SW 1271 (cell line): ENCODE data around the gene TPP1.

ENCODE experiments used
- DNase-seq, 2 experiments: peaks; one replicate each; lab custom pipeline; 2025; lab: John Stamatoyannopoulos, UW

The TPP1 gene

DNA sequence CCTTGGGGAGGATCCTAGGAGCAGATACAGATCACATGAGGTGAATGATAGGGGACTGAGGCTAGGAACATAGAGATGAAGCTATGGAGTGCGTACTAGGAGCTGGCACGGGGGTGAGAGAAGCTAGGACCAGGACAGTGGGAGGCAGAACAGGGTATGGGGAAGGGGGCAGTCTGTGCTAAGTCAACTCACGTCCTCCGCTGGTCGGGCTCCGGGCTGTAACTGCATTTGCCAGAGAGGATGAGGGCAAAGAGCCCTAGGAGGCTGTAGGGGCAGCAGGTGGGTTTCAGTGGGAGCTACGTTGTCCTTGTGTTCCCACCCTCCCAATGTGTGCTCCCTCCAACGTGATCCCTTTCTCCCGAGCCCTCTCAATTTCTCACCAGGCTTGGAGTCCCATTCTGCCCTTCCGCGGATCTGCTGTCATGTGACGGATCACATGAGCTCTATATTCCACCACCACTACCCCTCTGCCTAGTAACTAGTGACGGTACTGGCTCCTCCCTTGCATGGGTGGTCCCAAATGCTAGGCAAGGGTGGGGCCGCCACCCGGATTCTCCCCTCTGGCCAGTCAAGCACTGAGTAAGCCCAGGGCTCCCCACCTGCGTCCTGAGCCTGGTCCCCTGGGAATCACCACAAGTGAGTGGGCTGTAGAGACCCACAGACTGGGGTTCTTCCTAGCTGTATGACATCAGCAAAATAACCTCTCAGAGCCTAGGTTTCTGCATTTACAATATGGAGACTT, at the start of gene TPP1:
TPP1 (minus strand) TSS at position 419 of the 742 bp plus-strand sequence; CDS start at position 397, 22 bp downstream.
- DNase-seq, result peak; percentile 86 to 93

- peak in 1 of 2 experiments; percentile 32 for DNase-seq
Measured at GRCh38 chr11:6667733-6668374, 48.6 kb upstream of the TPP1 start.

GRCh38 chr11:6666302-6667183, 47.3 kb upstream of the TPP1 start:
- DNase-seq, result no peak

- DNase-seq, result no peak
Measured at GRCh38 chr11:6664551-6664950, 45.3 kb upstream of the TPP1 start.

DNA sequence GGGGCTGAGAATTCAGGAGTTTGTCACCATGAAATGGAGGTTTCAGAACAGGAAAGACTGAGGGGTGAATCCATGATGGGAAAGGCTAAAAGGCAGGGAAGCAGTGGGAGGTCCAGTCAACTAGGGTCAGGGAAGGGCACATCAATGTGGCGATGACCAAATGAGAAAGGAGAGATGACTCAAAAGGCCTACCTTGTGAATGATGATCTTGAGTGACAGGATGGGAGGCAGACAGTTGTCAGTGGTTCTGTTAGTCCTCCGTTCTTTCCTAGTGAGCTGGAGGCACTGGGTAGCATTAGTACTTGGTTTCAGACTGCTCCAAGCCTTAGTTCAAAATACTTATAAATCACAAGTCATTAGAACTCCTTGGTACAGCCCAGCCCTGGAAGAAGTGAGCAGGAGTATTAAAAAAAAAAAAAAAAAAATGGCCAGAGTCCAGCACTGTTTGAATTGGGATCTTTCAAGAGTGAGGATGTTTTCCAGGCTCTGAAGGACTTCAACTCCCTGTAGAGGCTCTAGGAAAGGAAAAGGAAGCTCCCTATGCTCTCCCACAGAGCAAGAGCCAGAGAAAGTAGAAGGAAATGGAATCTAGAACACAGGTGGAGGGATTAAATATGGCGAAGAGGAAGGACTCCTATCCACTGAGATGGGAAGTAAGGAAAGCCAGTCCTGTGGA, 44.7 kb upstream of the TPP1 start:
- DNase-seq, result no peak

- no peak for DNase-seq
Measured at GRCh38 chr11:6660712-6661111, 41.5 kb upstream of the TPP1 start.

GRCh38 chr11:6658647-6659046, 39.4 kb upstream of the TPP1 start:
- no peak for DNase-seq

- no peak for DNase-seq
Measured at GRCh38 chr11:6657346-6657745, 38.1 kb upstream of the TPP1 start.

GRCh38 chr11:6656936-6657335, 37.7 kb upstream of the TPP1 start:
- DNase-seq, result no peak

- DNase-seq, result no peak
Measured at GRCh38 chr11:6656584-6656915, 37.3 kb upstream of the TPP1 start.

- DNase-seq, result no peak
Measured at GRCh38 chr11:6655790-6656583, 36.8 kb upstream of the TPP1 start, which contains the start of gene DCHS1. Gene DCHS1 (minus strand): TSS chr11:6655809. CDS start chr11:6641613, 14,196 bp downstream.

- no peak for DNase-seq
Measured at GRCh38 chr11:6655020-6655789, 36.0 kb upstream of the TPP1 start.

GRCh38 chr11:6654281-6655019, 35.2 kb upstream of the TPP1 start:
- DNase-seq, result no peak

GRCh38 chr11:6653656-6654055, 34.4 kb upstream of the TPP1 start:
- no peak for DNase-seq

- DNase-seq, result no peak
Measured at GRCh38 chr11:6653097-6653496, 33.9 kb upstream of the TPP1 start.

DNA sequence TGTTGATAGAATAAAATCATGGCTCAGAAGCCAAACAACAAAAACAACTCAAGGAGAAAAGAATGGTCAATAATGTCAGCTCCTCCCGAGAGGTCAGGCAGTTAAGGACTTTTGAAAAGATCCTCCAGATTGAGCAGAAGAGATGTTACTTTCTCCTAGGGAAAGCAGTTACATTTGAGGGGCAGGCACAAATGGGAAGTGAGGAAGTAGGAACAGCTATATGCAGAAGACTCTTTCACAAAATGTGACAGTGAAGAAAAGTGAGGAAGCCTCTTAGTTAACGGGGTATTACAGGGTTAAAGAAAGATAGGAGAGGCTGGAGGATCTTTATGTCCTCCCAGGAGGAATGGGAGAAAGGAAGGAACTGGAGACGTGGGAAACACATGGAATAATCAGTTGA, 33.0 kb upstream of the TPP1 start:
- DNase-seq, result no peak

DNA sequence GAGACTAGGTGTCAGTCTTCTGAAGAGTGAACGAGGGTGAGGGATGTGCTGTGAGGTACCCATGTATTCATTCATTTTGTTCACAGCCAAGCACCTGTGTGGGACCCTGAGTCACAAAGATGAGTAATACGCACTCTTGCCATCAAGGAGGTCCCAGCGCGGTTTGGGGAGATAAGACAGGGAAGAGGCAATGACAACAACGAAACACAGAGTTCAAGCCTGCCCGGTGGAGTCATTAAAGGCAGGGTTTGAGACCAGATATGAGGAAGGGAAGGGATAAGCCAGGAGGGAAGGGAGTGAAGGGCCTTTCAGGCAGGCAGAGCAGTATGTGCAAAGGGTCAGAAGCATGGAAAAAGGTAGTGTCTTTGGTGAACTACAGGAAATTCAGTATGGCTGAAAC, 31.8 kb upstream of the TPP1 start:
- no peak for DNase-seq

GRCh38 chr11:6650104-6650503, 30.9 kb upstream of the TPP1 start:
- DNase-seq, result no peak

DNA sequence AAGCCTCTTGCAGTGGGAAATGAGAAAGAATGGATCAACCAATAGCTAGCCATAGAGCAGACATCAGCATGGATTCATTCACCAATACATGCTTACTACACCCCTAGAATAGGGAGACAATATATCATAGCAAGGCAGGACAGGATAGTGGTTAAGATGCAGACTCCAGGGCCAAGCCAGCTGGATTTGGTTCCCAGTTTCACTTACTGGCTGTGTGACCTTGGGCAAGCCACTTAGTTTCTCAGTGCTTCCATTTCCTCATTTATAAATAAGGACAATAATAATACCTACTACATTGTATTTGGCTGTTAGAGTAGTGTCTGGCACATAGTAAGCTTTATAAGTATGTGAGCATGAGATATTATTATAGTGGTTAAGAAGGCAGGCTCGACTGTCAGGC, 29.3 kb upstream of the TPP1 start:
- DNase-seq, result no peak

DNA sequence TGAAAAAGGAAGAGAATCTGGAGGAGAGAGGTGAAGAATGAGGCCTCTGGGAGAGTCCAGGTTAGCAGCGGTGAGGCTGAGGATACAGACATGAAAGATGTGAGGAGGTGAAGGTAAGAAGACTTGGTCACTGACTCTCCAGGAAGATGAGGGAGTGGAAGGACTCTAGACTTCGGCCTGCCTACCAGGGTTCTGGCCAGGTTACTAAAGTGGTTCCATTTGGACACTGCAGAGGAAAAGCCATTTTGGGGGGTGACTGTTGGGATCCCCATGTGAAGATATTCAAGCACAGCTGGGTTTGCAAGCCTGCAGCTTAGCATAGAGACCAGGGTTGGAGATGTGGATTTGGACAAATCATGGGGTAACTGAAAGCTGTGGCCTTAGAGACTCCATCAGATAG, 28.6 kb upstream of the TPP1 start:
- no peak for DNase-seq
